Endometrium (tissue), 2 donors: Measurements from ENCODE around the gene WWC2.
"Not testable (repeated sequence)": the region's sequence is repeated elsewhere in the genome, so short reads cannot be mapped to it uniquely, and the experiment has no call there.

ENCODE experiments used
- FAIRE-seq: peaks from 2 replicates; lab custom pipeline; 2012; peaks lifted over from hg19 to GRCh38; lab: Jason Lieb, UNC
- donor health status: control.
- donor health status: control.

WWC2 gene

GRCh38 chr4:183172881-183173280 is 73.8 kb downstream of the WWC2 start:
- no peak for FAIRE-seq

- FAIRE-seq = no peak
Measured at GRCh38 chr4:183173580-183174526, 74.8 kb downstream of the WWC2 start.

- no peak for FAIRE-seq
Measured at GRCh38 chr4:183175631-183176232, 76.7 kb downstream of the WWC2 start.

- FAIRE-seq = no peak
Measured at GRCh38 chr4:183177001-183177400, 77.9 kb downstream of the WWC2 start.

GRCh38 chr4:183178201-183178600 is 79.1 kb downstream of the WWC2 start:
- no peak for FAIRE-seq

- FAIRE-seq = no peak
Measured at GRCh38 chr4:183180096-183180495, 81.0 kb downstream of the WWC2 start.

GRCh38 chr4:183180621-183181020 is 81.6 kb downstream of the WWC2 start:
- FAIRE-seq = no peak

- no peak for FAIRE-seq
Measured at GRCh38 chr4:183181081-183181480, 82.0 kb downstream of the WWC2 start.

GRCh38 chr4:183182873-183183725 is 84.0 kb downstream of the WWC2 start:
- FAIRE-seq = no peak

GRCh38 chr4:183183906-183184535 is 85.0 kb downstream of the WWC2 start:
- no peak for FAIRE-seq

- FAIRE-seq = no peak
Measured at GRCh38 chr4:183185018-183185417, 86.0 kb downstream of the WWC2 start.

- FAIRE-seq = no peak
Measured at GRCh38 chr4:183185559-183185958, 86.5 kb downstream of the WWC2 start.

GRCh38 chr4:183186813-183187212 is 87.8 kb downstream of the WWC2 start:
- no peak for FAIRE-seq

GRCh38 chr4:183190900-183191527 is 92.0 kb downstream of the WWC2 start:
- FAIRE-seq = no peak

- no peak for FAIRE-seq
Measured at GRCh38 chr4:183191630-183192029, 92.6 kb downstream of the WWC2 start.

GRCh38 chr4:183192571-183192970 is 93.5 kb downstream of the WWC2 start:
- FAIRE-seq = no peak

- not testable (repeated sequence) for FAIRE-seq
Measured at GRCh38 chr4:183193730-183194338, 94.8 kb downstream of the WWC2 start.

- no peak for FAIRE-seq
Measured at GRCh38 chr4:183195534-183195933, 96.5 kb downstream of the WWC2 start.

GRCh38 chr4:183197140-183197539 is 98.1 kb downstream of the WWC2 start:
- FAIRE-seq = no peak

GRCh38 chr4:183200453-183200852 is 101.4 kb downstream of the WWC2 start:
- FAIRE-seq = no peak

GRCh38 chr4:183201331-183201730 is 102.3 kb downstream of the WWC2 start:
- no peak for FAIRE-seq
